HG03103 (cell line): ENCODE results near the gene FAM47E.
"Not testable (repeated sequence)": the region's sequence is repeated elsewhere in the genome, so short reads cannot be mapped to it uniquely, and the experiment has no call there.

Experiments used
- ATAC-seq: cut with Tn5 transposase; IDR thresholded peaks from one replicate; pipeline ENCODE4 v1.9.1; 2021; ENCODE audit warnings: low read depth; ENCODE audit not compliant: unreplicated experiment

FAM47E gene

GRCh38 chr4:76224171-76224570 is 27.4 kb upstream of the FAM47E start:
- ATAC-seq = no peak

DNA sequence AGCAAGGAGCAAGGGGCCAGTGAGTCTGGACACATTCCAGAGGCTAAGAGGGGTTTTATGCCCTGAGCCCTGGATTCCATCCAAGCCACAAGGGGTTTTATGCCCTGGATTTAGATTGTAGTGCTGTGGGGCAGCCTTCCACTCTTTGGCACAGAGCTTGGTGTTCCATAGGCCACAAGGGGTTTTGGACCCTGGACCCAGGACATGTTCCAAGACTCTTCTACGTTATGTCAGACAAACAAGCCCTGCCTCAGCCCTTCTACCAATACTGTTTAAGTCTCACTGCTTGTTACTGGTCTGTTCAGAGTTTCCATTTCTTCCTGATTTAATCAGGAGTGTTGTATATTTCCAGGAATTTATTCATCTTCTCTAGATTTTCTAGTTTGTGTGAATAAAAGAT is 25.1 kb upstream of the FAM47E start:
- ATAC-seq = no peak

GRCh38 chr4:76232681-76233080 is 18.8 kb upstream of the FAM47E start:
- ATAC-seq = no peak

DNA sequence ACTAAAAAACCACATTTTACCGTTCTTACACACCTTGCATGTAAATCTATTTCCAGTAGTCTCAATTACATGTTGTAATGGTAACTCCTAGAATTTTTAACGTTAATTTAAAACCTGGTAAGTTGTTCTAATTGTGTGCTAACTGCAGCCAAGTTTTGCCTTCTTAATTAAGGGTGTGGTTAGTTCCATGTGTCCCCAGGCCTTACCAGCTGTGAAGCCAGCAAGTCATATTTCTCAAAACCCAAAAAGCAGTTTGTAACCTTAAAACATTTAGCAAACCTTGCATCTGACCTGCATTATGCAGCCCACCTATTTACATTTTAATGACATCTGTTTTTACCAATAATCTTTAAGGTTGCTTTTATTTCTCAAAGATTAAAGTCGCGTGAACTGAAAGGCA is 18.4 kb upstream of the FAM47E start:
- no peak for ATAC-seq

- no peak for ATAC-seq
Measured at GRCh38 chr4:76233529-76233928, 18.0 kb upstream of the FAM47E start.

- no peak for ATAC-seq
Measured at GRCh38 chr4:76233967-76234678, 17.4 kb upstream of the FAM47E start.

DNA sequence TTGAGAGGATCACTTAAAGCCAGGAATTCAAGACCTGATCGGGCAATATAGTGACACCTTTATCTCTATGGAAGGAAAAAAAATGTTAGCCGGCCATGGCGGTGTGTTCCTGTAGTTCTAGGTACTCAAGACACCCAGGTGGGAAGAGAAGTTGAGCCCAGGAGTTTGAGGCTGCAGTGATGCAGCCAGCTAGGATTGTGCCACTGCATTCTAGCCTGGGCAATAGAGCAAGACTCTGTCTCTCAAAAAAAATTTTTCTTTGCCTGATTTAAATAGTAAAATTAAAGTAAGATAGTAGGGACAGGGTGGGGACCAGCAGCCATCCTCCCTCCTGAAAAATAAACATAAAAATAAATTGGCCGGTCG is 16.9 kb upstream of the FAM47E start:
- no peak for ATAC-seq

GRCh38 chr4:76235407-76235806 is 16.1 kb upstream of the FAM47E start:
- no peak for ATAC-seq

GRCh38 chr4:76235915-76236314 is 15.6 kb upstream of the FAM47E start:
- no peak for ATAC-seq

GRCh38 chr4:76238236-76238635 is 13.3 kb upstream of the FAM47E start:
- no peak for ATAC-seq

- no peak for ATAC-seq
Measured at GRCh38 chr4:76238701-76239100, 12.8 kb upstream of the FAM47E start.

DNA sequence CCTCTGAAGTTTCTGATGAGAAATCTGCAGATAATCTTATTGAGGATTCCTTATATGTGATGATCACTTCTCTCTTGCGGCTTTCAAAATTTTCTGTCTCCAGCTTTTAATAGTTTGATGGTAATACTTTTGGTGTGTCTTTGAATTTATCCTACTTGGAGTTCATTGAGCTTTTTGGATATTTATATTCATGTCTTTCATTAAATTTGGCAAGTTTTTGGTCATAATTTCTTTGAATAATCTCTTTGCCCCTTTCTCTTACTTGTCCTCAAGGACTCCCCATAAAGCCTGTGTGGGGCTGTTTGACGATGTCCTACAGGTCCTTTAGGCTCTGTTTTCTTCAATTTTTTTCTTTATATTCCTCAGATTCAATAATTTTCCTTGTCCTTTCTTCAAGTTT is 11.3 kb upstream of the FAM47E start:
- no peak for ATAC-seq

- not testable (repeated sequence) for ATAC-seq
Measured at GRCh38 chr4:76243877-76244276, 7.6 kb upstream of the FAM47E start.

DNA sequence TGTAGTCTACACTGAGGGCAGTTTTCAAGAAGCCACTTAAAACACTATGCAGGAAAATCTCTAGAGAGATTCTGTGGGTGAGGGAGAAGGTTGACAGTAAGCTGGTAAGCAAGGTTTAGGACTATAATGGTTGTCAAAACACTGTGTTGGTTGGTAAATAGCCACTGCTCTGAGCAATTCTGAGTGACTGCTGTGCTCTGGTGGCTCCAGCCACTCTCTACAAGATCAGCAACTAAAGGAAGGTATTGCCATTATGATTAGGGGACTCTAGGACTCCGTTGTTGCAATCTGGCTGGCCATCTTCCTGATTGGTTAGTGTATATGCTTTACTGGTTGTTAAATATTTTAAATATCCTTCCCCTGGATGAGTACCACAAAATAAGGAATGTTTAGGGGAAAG is 5.5 kb upstream of the FAM47E start:
- no peak for ATAC-seq

GRCh38 chr4:76246852-76247251 is 4.7 kb upstream of the FAM47E start:
- ATAC-seq = no peak

DNA sequence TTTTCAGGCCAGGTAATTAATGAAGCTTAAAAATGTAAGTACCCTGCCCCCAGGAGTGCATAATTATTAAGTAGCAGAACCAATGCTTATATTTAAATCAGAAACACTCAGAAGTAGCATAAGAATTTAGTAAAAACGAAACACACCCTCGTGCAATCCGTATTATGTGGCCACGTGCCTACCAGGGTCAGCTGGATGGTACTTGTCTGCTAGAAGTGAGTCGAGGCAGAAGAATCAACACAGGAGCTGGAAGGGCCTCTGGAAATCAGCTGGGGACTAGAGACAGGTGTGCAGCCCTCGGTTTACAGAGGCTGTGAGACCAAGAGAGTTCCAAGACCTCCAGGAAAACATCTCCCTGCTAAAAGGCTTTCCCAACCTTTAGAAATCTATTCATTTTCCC is 559 bp upstream of the FAM47E start:
- ATAC-seq = no peak

- no peak for ATAC-seq
Measured at GRCh38 chr4:76252271-76252653, 741 bp downstream of the FAM47E start.

GRCh38 chr4:76253511-76253910 is 2.0 kb downstream of the FAM47E start:
- no peak for ATAC-seq

GRCh38 chr4:76256032-76256431 is 4.5 kb downstream of the FAM47E start:
- ATAC-seq = no peak

DNA sequence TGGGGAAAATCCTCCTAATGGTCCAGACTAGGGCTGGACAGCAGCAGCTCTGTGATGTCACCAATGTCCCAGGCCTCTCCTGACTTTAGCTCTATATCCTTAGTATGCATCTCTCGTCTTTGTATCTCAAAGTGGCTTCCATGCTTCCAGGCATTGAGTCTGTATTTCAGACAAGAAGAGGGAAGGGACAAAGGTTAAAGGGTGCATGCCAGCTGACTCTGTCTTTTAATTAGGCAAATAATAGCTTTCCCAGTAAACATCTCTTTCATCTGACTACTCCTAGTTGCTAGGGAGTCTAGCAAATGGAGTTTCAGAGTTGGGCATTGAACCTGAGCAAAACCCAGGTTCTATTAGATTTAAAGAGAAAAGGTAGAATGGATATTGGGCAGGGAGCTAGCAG is 5.4 kb downstream of the FAM47E start:
- no peak for ATAC-seq

GRCh38 chr4:76257824-76258223 is 6.3 kb downstream of the FAM47E start:
- ATAC-seq = no peak

- no peak for ATAC-seq
Measured at GRCh38 chr4:76260571-76260970, 9.1 kb downstream of the FAM47E start.

GRCh38 chr4:76265631-76266218 is 14.2 kb downstream of the FAM47E start:
- no peak for ATAC-seq
